HCT116 (cell line): ENCODE results near the gene POMGNT1. TPM values are rescaled to one million over a fixed set of nuclear protein-coding genes. Genes with fewer than 3 reads are reported as not detected.
"Not testable (repeated sequence)": the region's sequence is repeated elsewhere in the genome, so short reads cannot be mapped to it uniquely, and the experiment has no call there.

Experiments used
- ATAC-seq: fragments of 200-7000 bp; cut with Tn5 transposase; 2 replicates; pipeline ENCODE4 v1.9.1; 2020; ENCODE audit warnings: mild to moderate bottlenecking, moderate library complexity
- BruUV-seq: library from RNA; stranded (reverse); fragments of 400-500 nt; replicated peaks from 2 replicates; lab custom pipeline; 2021; lab: Mats Ljungman, UMichigan
- CTCF ChIA-PET: fragments of 300-600 bp; sonication (Branson Sonifier 250); formaldehyde crosslinking; loops from one replicate; lab custom pipeline; 2021; ENCODE audit warnings: antibody characterized with exemption; lab: Charles Lee
- POLR2A ChIA-PET: fragments of 300-600, 350-600 bp; sonication (Branson Sonifier 250); formaldehyde crosslinking; loops from one replicate; lab custom pipeline; 2021; ENCODE audit warnings: antibody characterized with exemption; lab: Charles Lee
- RAD21 ChIA-PET, 2 experiments: fragments of 300-600 bp; sonication (Branson Sonifier 250); formaldehyde crosslinking; loops; one replicate each; lab custom pipeline; 2023; ENCODE audit warnings: low total read pairs in 2 of 2; ENCODE audit not compliant: uncharacterized antibody in 2 of 2, unreplicated experiment in 2 of 2, low non-redundant PET in 1 of 2; lab: Charles Lee
- DNase-seq: peaks from one replicate; pipeline ENCODE4 v3.0.0-alpha.2; 2010; ENCODE audit warnings: low read depth, low spot score
- H2AFZ ChIP-seq: fragments of 200-600 bp; shearing (Covaris generic), sonication (generic); 2 replicates; pipeline ENCODE4 v1.6.1; 2017; ENCODE audit warnings: low read depth, mixed run types, mixed read lengths, antibody characterized with exemption, low read length; ENCODE audit not compliant: poor library complexity, severe bottlenecking
- H3K27ac ChIP-seq: 2 replicates; pipeline ENCODE4 v1.5.1; 2012; ENCODE audit warnings: low read depth, low read length
- H3K27me3 ChIP-seq: fragments of 200-600 bp; sonication (generic); 2 replicates; pipeline ENCODE4 v1.6.1; 2016; ENCODE audit warnings: mixed run types, low read length, mixed read lengths; ENCODE audit not compliant: insufficient read depth
- H3K36me3 ChIP-seq, 2 experiments: fragments of 200-500 bp in 1 of 2; fragments of 200-600 bp in 1 of 2; sonication (Bioruptor generic) in 1 of 2; sonication (generic) in 1 of 2; 2 replicates each; pipeline versions ENCODE4 v1.5.1 to v1.6.1; 2014 to 2016; ENCODE audit warnings: low read length in 2 of 2, inconsistent platforms in 1 of 2, mixed read lengths in 1 of 2, mixed run types in 1 of 2; ENCODE audit not compliant: insufficient read depth in 2 of 2, control insufficient read depth in 1 of 2
- H3K4me1 ChIP-seq, 2 experiments: fragments of 200-600 bp in 1 of 2; sonication (generic) in 1 of 2; 2 replicates each; pipeline versions ENCODE4 v1.5.1 to v1.6.1; 2012 to 2017; ENCODE audit warnings: low read length in 2 of 2, inconsistent platforms in 1 of 2, mild to moderate bottlenecking in 1 of 2, mixed read lengths in 1 of 2, mixed run types in 1 of 2, moderate library complexity in 1 of 2; ENCODE audit not compliant: insufficient read depth in 2 of 2, control insufficient read depth in 1 of 2
- H3K4me2 ChIP-seq: fragments of 200-600 bp; sonication (generic); 2 replicates; pipeline ENCODE4 v1.6.1; 2017; ENCODE audit warnings: mixed run types, low read length, mixed read lengths
- H3K4me3 ChIP-seq, 2 experiments: fragments of 200-600 bp in 1 of 2; sonication (generic) in 1 of 2; replicated peaks in 1 of 2; 2 replicates each; pipeline ENCODE4 v1.5.1; 2011 to 2016; ENCODE audit warnings: low read length in 2 of 2, control low read depth in 1 of 2, low read depth in 1 of 2, mild to moderate bottlenecking in 1 of 2, mixed read lengths in 1 of 2, mixed run types in 1 of 2
- H3K79me2 ChIP-seq: fragments of 200-600 bp; sonication (generic); 2 replicates; pipeline ENCODE4 v1.6.1; 2017; ENCODE audit warnings: mild to moderate bottlenecking, mixed run types, low read length, moderate library complexity, mixed read lengths; ENCODE audit not compliant: insufficient read depth
- H3K9ac ChIP-seq: fragments of 200-600 bp; sonication (generic); 2 replicates; pipeline ENCODE4 v1.6.1; 2016; ENCODE audit warnings: low read length, mixed read lengths
- H3K9me2 ChIP-seq: fragments of 200-600 bp; sonication (generic), shearing (Covaris generic); 2 replicates; pipeline ENCODE4 v1.6.1; 2017; ENCODE audit warnings: mixed run types, mild to moderate bottlenecking, moderate library complexity; ENCODE audit not compliant: insufficient read depth
- H3K9me3 ChIP-seq, 2 experiments: fragments of 200-500 bp in 1 of 2; fragments of 200-600 bp in 1 of 2; sonication (Bioruptor generic) in 1 of 2; sonication (generic) in 1 of 2; 2 replicates each; pipeline ENCODE4 v1.6.1; 2014 to 2017; ENCODE audit warnings: low read length in 2 of 2, mixed read lengths in 2 of 2, inconsistent platforms in 1 of 2, low read depth in 1 of 2, mild to moderate bottlenecking in 1 of 2, mixed run types in 1 of 2, moderate library complexity in 1 of 2; ENCODE audit not compliant: control insufficient read depth in 1 of 2, insufficient read depth in 1 of 2
- H4K20me1 ChIP-seq: fragments of 200-600 bp; sonication (generic), shearing (Covaris generic); 2 replicates; pipeline ENCODE4 v1.6.1; 2017; ENCODE audit warnings: mixed run types, mild to moderate bottlenecking, moderate library complexity; ENCODE audit not compliant: insufficient read depth
- CEBPB ChIP-seq: IDR thresholded peaks from 2 replicates; pipeline ENCODE4 v1.6.1; 2012; ENCODE audit warnings: low read depth
- EZH2phosphoT487 ChIP-seq: fragments of 200-600 bp; IDR thresholded peaks from 2 replicates; pipeline ENCODE4 v1.6.1; 2018; ENCODE audit warnings: antibody characterized with exemption, borderline replicate concordance
- JUND ChIP-seq: IDR thresholded peaks from 2 replicates; pipeline ENCODE4 v1.6.1; 2012
- RAD21 ChIP-seq: IDR thresholded peaks from 2 replicates; pipeline ENCODE4 v1.6.1; 2012; ENCODE audit warnings: low read depth, mild to moderate bottlenecking
- SIN3A ChIP-seq: IDR thresholded peaks from 2 replicates; pipeline ENCODE4 v1.6.1; 2012; ENCODE audit warnings: low read depth
- SP1 ChIP-seq: IDR thresholded peaks from 2 replicates; pipeline ENCODE4 v1.6.1; 2012; ENCODE audit warnings: low read depth
- YY1 ChIP-seq: IDR thresholded peaks from 2 replicates; pipeline ENCODE4 v1.6.1; 2011; ENCODE audit warnings: low read length, low read depth, moderate library complexity, mild to moderate bottlenecking; ENCODE audit not compliant: insufficient replicate concordance; ENCODE audit errors: extremely low read depth
- ZFX ChIP-seq: fragments of 450-650 bp; IDR thresholded peaks from 2 replicates; pipeline ENCODE4 v1.6.1; 2017
- intact Hi-C: fragments of 100-400 bp; cut with micrococcal nuclease; formaldehyde crosslinking; loops from 2 replicates; pipeline ENCODE4 v1.10.0; 2022
- total RNA-seq: library from RNA; stranded (reverse); gene quantifications from one replicate; pipeline ENCODE4 v1.2.1, GENCODE V29; 2021; ENCODE audit not compliant: unreplicated experiment
- TF ChIP-seq, protein P1 (sequence below): IDR thresholded peaks from 2 replicates; pipeline ENCODE4 v1.6.1; 2012
- TF ChIP-seq, protein P2 (sequence below), 3 experiments: fragments of 200-600 bp in 1 of 3; sonication (generic) in 1 of 3; IDR thresholded peaks in 2 of 3; conservative IDR thresholded peaks in 1 of 3; 2 replicates each; pipeline ENCODE4 v1.5.1; 2012 to 2017; ENCODE audit warnings: low read depth in 2 of 3, low read length in 2 of 3, antibody characterized with exemption in 1 of 3, borderline replicate concordance in 1 of 3, control low read depth in 1 of 3, mild to moderate bottlenecking in 1 of 3, mixed read lengths in 1 of 3, mixed run types in 1 of 3, moderate library complexity in 1 of 3; ENCODE audit not compliant: insufficient read depth in 1 of 3

Gene POMGNT1
- total RNA-seq, 1 experiment from 2014 or later, result 97.7 TPM

DNA sequence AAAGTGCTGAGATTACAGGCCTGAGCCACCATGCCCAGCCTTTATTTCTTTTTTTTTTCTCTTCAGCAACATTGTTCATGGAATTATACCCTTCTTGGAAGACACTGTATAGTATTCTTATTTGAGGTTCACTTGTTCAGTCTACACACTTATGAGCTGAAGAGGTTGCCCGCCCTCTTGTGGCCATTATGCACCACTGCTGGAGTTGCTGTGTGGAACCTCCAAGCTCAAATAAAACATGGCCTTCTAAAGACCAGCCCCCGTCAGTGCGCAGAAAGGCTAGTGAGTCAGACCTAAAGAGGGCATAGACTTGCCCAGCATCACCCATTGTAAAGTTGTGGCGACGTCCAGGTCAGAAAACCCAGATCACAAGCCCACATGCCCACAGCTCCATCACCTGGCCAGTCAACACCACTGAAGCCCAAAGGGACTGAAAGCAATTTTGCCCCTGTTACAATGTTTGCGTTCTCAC lies 25.3 kb upstream of the POMGNT1 start:
- no TSS peak for BruUV-seq
- peak overlapping the region; percentile 100 for H2AFZ ChIP-seq
- H3K9me3 ChIP-seq, result no peaks in the 10 kb centered on the region
- ATAC-seq (peak; percentile 95), DNase-seq (peak; percentile 87)
- ChIA-PET POLR2A (interaction anchor here (0.9 to 2.4 kb wide), 7 partner anchors 11 to 184 kb away, joined by 3 to 17 read pairs (median 5); no protein-coding TSS in a partner anchor), RAD21 (interaction anchor here (0.6 to 1.7 kb wide), 8 partner anchors 21 to 184 kb away, joined by 3 to 28 read pairs (median 4); no protein-coding TSS in a partner anchor), CTCF (interaction anchor here (0.6 to 3.0 kb wide), 34 partner anchors 9 to 646 kb away, joined by 3 to 94 read pairs (median 4); partner anchors contain the start of genes POMGNT1 and RAD54L)
- TF ChIP-seq RAD21 (peak; percentile 98), YY1 (peak; percentile 73), JUND (no peak), SP1 (no peak), SIN3A (no peak), EZH2phosphoT487 (no peak), ZFX (no peak), CEBPB (no peak)
- TF ChIP-seq, protein P1, sequence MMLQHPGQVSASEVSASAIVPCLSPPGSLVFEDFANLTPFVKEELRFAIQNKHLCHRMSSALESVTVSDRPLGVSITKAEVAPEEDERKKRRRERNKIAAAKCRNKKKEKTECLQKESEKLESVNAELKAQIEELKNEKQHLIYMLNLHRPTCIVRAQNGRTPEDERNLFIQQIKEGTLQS, result no peak
- TF ChIP-seq, protein P2, sequence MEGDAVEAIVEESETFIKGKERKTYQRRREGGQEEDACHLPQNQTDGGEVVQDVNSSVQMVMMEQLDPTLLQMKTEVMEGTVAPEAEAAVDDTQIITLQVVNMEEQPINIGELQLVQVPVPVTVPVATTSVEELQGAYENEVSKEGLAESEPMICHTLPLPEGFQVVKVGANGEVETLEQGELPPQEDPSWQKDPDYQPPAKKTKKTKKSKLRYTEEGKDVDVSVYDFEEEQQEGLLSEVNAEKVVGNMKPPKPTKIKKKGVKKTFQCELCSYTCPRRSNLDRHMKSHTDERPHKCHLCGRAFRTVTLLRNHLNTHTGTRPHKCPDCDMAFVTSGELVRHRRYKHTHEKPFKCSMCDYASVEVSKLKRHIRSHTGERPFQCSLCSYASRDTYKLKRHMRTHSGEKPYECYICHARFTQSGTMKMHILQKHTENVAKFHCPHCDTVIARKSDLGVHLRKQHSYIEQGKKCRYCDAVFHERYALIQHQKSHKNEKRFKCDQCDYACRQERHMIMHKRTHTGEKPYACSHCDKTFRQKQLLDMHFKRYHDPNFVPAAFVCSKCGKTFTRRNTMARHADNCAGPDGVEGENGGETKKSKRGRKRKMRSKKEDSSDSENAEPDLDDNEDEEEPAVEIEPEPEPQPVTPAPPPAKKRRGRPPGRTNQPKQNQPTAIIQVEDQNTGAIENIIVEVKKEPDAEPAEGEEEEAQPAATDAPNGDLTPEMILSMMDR (IDR thresholded peaks at IDR 0.05 in 2 of 3, conservative IDR thresholded peaks at IDR 0.05 in 1 of 3; ENCODE audit: borderline replicate concordance in 1 of 3, insufficient read depth in 1 of 3, low read depth in 2 of 3, low read length in 2 of 3), result peak; percentile 92 to 99 (median 98)
- peak overlapping the region; percentile 15; the same call in 1 of the 2 replicates for H3K9ac ChIP-seq
- no peaks in the 10 kb centered on the region for H3K36me3 ChIP-seq
- H3K27me3 ChIP-seq, result no peaks in the 10 kb centered on the region
- no peaks in the 10 kb centered on the region for H4K20me1 ChIP-seq
- intact Hi-C loops, result loop anchor here (1.0 kb wide), 2 partner anchors 44 to 186 kb away; no protein-coding TSS in a partner anchor
- peaks cover 3 to 27% of the 10 kb centered on the region in 2 experiments; a peak in 3 of 4 replicates for H3K4me1 ChIP-seq
- H3K27ac ChIP-seq, result peak overlapping the region; percentile 6; the same call in 1 of the 2 replicates
- H3K4me3 ChIP-seq, result no peak overlapping the region; a peak in 1 of 4 replicates
- no peaks in the 10 kb centered on the region for H3K79me2 ChIP-seq
- H3K4me2 ChIP-seq, result peak overlapping the region; percentile 52
- H3K9me2 ChIP-seq, result no peaks in the 10 kb centered on the region

DNA sequence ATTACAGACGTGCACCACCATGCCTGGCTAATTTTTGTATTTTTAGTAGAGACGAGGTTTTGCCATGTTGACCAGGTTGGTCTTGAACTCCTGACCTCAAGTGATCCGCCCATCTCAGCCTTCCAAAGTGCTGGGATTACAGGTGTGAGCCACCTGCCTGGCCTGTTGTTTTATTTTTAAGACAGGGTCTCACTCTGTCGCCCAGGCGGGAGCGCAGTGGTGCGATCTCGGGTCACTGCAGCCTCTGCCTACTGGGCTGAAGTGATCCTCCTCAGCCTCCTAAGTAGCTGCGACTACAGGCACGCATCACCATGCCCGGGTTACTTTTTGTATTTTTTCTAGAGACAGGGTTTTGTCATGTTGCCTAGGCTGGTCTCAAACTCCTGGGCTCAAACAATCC lies 24.8 kb upstream of the POMGNT1 start:
- not testable (repeated sequence) for H3K9ac ChIP-seq, H4K20me1 ChIP-seq, H3K36me3 ChIP-seq, H3K27me3 ChIP-seq, DNase-seq, H3K9me2 ChIP-seq, H3K4me3 ChIP-seq, H3K9me3 ChIP-seq, BruUV-seq, H3K79me2 ChIP-seq
- ATAC-seq, result peak; percentile 7
- CTCF ChIA-PET, result interaction anchor here (0.7 to 3.0 kb wide), 29 partner anchors 9 to 645 kb away, joined by 3 to 94 read pairs (median 5); partner anchors contain the start of genes POMGNT1 and RAD54L
- RAD21 ChIA-PET, result interaction anchor here (0.8 to 1.7 kb wide), 7 partner anchors 22 to 184 kb away, joined by 3 to 28 read pairs (median 4); no protein-coding TSS in a partner anchor
- intact Hi-C loops, result loop anchor here (1.0 kb wide), 2 partner anchors 44 to 186 kb away; no protein-coding TSS in a partner anchor
- peak overlapping the region; percentile 52 for H3K4me2 ChIP-seq
- H3K4me1 ChIP-seq, result peaks cover 3 to 27% of the 10 kb centered on the region in 2 experiments; a peak in 3 of 4 replicates
- POLR2A ChIA-PET, result interaction anchor here (0.9 to 2.4 kb wide), 6 partner anchors 11 to 183 kb away, joined by 3 to 17 read pairs (median 6); no protein-coding TSS in a partner anchor
- H2AFZ ChIP-seq, result peak overlapping the region; percentile 100
- H3K27ac ChIP-seq, result peak overlapping the region; percentile 6; the same call in 1 of the 2 replicates
